Posterior vena cava (tissue), 2 donors: ENCODE measurements around the gene CACNA1C. TPM values are rescaled to one million over a fixed set of nuclear protein-coding genes. Genes with fewer than 3 reads are reported as not detected.

Source experiments
- DNase-seq: peaks from one replicate; pipeline ENCODE4 v3.0.0-alpha.2; 2020; ENCODE audit warnings: low spot score
- intact Hi-C, 2 donors: fragments of 100-400 bp; cut with DNase I; formaldehyde crosslinking; loops; one replicate each; pipeline versions ENCODE4 v1.14.1 to v1.14.2; 2022 to 2023
- total RNA-seq, 2 donors: library from RNA; stranded (reverse); fragmentation: NEBNext Ultra II Directional; extraction: Animal tissue kit (Norgen Biotek cat#: 25700); gene quantifications; one replicate each; pipeline ENCODE4 v1.2.1, GENCODE V29; 2021
- donor health status: DM: yes; HTN: yes; CAD: no.
- donor health status: DM: yes; HTN: yes; CAD: no.

The CACNA1C gene
- total RNA-seq, 2 donors from 2014 or later, result 71.3 to 71.8 TPM

GRCh38 chr12:2374092-2374906 lies 321.5 kb downstream of the CACNA1C start:
- no peak for DNase-seq
- intact Hi-C loops, result no loop called here

GRCh38 chr12:2375871-2376270 lies 323.1 kb downstream of the CACNA1C start:
- no peak for DNase-seq
- intact Hi-C loops, result no loop called here

DNA sequence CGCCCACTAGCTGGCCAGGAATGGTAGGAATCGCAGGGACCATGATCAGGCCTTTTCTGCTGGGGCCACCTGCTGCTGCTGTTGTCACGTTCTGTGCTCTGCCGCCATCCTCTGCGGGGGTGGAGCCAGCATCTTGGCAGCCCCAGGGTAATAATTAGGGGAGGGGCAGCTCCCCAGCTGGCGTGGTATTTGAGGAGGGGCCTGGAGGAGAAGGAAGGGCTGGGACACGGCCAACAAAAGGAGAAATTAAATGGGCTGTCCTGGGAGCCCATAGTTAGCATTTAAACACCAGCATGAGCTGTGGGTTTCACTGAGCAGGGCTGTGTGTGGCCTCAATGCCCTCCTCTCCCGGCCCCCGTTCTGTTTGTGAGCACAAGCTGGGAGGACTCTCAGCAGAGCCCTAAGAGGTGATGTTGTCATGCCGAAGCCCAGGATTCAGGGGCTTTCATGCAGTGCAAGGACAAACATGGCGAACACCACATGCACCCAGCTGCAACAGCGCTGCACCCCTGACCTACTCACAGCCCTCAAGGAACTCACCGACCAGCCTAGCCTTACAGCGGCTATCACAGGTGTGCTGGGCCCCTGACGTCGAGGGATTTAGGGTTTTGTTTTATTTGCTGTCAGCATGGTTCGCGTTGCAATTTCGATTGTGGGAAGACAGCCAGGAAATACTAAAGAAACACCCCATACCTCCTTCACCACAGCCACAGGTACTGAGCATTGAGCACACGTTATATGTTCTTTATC lies 324.3 kb downstream of the CACNA1C start:
- intact Hi-C loops, result no loop called here
- DNase-seq, result no peak

GRCh38 chr12:2378835-2379330 lies 326.1 kb downstream of the CACNA1C start:
- no peak for DNase-seq
- intact Hi-C loops, result no loop called here

- intact Hi-C loops, result no loop called here
- DNase-seq, result no peak
Observed at GRCh38 chr12:2380946-2381345, 328.2 kb downstream of the CACNA1C start.

DNA sequence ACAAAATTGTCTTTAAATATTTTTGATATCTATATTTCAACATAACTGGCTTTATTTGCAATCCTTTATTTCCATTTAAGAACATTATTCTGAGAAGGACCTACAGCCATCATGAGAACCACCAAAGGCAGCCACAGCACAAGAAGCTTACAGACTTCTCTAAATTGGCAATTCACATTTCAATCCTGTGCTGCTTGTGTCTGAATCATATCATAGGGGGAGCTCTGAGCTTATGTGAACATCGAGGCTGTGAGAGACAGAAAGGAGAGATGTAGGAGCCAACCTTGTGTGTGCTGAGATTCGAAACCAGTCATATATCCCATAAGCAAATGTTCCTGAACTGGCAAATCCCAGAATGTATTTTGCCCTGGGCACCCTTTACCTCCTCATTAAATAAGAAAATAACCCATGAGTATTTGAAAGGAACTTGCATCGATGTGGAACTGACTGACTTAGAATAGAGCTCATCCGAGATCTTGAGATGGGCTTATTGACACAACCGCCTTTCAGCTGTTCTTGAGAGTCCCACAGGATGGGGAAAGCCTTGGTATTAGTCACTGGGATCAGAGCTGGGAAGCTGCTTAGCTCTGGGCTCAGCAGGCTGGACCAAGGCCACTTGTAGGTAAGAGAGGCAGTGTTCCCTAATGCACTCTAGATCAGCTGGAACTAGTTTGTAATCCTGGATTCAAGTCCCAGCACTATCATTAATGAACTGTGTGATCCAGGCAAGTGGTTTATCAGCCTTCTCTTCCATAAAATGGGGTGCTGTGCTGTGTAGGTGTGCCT lies 329.8 kb downstream of the CACNA1C start:
- DNase-seq, result no peak
- intact Hi-C loops, result no loop called here

- intact Hi-C loops, result no loop called here
- DNase-seq, result no peak
Observed at GRCh38 chr12:2383325-2384028, 330.7 kb downstream of the CACNA1C start.

DNA sequence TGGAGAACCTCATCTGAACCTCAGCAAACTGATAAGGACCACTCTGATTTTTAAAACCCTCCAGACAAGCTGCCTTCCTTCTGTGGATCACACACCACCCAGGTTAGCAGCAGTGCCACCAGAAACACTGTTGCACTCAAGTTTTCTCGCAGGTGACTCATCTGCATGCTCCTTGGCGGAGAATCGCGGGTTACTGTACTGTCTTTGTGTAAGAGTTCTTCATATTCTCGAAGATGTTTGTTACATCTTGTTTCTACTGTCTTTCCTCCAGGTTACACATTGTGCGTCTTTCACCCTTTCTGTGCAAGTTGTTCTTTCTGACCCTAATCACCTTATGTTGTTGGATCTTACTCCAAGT lies 331.2 kb downstream of the CACNA1C start:
- intact Hi-C loops, result no loop called here
- DNase-seq, result no peak

DNA sequence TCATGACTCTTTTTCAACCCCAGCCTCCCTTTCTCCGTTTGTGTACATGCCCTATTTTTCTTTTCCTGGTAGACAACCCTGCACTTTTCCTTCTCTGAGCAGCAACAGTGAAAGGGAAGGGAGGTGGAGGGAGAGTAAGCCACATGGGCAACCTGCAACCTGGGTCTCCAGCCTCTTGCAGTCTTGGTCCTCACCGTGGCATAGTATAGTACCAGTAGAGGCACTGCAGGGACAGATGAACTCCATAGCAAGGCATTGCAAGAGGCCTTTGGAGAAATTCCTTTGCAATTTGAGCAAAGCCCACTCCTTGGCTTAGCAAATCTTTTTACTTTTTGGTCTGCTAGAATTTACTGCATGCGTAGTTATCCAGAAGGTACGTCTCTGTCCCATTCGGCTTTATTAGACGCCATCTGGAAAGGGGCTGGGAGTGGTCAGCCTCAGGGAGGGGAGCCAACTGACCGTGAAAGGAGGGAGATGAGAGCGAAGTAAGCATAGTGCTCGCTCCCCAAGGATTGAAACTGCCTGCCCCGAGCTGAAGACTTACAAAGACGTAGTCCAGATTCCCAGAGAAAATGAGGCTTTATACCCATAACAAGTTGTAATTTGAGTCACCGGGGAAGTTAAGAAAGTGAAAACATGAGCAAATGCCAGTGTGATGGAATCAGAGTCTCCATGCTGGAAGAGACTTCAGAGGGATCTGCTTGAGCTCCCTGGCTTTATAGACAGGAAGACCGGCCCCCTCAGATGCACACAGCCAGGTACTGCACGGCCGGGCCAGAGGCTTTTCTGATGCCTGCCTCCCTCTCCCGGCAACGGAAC lies 332.0 kb downstream of the CACNA1C start:
- intact Hi-C loops, result loop anchor here (5.0 kb wide), 2 partner anchors 32 to 402 kb away; no protein-coding TSS in a partner anchor
- no peak for DNase-seq

DNA sequence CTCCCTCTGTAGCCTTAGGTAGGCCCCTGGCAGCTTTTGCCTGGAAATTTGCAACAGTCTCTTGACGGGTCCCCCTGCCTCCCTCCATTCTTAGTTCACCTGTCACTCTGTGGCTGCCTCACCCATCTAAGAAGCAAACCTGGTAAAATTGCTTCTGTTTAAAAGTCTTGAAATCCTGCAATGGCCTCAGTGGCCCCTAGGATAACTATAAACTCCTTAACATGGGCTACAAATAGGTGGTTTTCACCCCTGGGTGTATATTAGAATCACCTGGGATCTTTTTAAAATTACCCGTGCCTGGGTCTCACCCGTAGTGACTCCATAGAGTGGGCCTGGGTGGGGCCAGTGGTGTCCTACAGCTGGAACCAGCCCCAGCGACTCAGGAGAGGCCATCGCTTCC lies 332.7 kb downstream of the CACNA1C start:
- intact Hi-C loops, result loop anchor here (5.0 kb wide), 2 partner anchors 33 to 403 kb away; no protein-coding TSS in a partner anchor

DNA sequence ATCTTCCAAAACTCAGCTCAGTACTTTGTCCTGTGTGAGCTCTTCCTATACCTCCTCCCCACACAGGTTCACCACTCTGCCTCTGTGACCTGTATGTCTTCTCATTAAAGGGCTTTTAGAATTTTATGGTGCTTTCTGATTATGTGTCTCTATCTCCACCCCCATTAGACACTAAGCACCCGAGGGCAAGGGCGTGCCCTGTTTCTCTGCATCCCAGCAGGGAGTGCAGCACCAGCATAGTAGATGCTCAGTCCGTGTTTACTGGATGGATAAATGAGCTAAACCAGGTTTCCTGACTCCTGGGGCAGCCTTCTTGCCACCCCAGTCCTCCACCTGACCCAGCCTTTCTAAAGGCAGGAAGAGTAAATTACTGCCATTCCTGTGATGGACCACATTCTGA lies 333.8 kb downstream of the CACNA1C start:
- intact Hi-C loops, result loop anchor here (5.0 kb wide), 2 partner anchors 34 to 404 kb away; no protein-coding TSS in a partner anchor
- DNase-seq, result no peak

More for the DNA sequence above, 332.7 kb downstream of the CACNA1C start:
- no peak for DNase-seq

GRCh38 chr12:2387103-2387834 lies 334.5 kb downstream of the CACNA1C start:
- intact Hi-C loops, result loop anchor here (5.0 kb wide), 2 partner anchors 35 to 405 kb away; no protein-coding TSS in a partner anchor
- peak; percentile 56 for DNase-seq

DNA sequence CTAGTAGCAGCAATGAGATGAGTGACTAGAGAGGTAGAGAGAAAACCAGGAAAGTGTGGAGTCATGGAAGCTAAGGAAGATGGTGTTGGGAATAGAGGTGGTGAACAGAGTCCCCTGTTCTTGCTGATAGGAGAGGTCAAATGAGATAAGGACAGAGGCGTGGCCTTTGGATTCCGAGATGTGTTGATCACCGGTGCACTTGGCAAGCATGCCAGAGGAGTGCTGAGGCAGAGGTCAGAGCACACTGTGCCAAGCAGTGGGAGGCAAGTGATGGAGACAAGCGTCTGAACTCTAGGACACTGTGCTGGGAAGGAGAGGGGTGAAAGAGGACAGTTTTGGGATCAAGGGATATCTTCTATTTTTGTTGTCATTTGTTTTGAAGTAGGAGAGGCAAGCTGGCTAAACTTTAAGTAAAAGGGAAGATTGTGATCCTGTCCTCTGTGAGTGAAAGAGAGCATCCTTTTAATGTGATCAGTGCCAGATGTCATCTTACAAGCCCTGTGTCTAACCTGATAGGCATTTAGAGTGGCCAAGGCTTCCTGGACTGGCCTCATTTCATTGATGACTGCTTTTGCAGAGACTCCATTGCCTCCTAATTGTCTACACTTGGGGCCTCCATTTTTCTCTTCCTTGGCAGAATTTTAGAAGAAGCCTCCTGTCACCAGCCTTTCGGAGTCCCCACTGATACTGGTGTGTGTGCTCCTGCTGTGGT lies 336.4 kb downstream of the CACNA1C start:
- no peak for DNase-seq
- intact Hi-C loops, result loop anchor here (5.0 kb wide), 2 partner anchors 37 to 407 kb away; no protein-coding TSS in a partner anchor

DNA sequence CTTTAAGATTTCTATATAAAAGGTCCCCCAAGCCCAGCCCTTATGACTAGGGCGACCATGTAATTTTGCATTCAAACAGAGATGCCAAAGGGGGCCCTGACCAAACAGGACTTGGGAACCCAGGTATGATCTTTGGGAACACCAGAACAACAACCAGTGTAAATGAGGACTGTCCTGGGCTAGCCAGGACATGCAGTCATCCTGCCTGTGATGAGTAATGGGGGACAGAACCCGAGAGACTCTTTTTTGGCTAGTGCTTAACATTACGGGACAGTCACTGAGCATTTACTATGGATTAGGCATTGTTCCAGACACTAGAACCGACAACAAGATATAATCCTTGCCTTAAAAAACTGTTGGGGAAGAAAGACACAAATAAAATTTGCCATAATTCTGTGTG lies 337.3 kb downstream of the CACNA1C start:
- no peak for DNase-seq
- intact Hi-C loops, result no loop called here

DNA sequence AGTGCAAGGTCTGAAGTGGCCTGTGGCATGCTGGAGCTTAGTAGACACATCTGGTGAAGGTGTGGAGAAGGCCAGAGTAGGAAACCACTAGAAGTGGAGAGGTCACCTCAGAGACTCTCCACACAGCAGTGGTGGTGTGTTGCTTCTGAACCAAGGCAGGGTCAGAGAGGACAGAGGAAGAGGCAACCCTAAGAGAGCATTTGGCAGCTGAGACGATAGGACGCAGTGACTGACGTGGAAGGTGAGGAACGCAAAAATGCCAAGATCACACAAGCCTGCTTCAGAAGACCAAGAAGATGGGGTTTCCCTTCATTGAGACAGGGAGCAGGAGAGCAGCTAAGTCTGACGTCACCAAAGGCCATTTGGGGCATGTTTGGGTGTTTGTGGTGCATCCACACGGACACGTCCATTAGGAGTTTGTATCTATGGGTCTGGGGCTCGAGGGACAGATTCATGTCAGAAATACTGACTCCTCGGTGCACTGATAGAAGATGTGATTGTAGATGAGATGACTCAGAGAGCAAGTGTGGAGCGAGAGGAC lies 338.1 kb downstream of the CACNA1C start:
- intact Hi-C loops, result no loop called here

DNA sequence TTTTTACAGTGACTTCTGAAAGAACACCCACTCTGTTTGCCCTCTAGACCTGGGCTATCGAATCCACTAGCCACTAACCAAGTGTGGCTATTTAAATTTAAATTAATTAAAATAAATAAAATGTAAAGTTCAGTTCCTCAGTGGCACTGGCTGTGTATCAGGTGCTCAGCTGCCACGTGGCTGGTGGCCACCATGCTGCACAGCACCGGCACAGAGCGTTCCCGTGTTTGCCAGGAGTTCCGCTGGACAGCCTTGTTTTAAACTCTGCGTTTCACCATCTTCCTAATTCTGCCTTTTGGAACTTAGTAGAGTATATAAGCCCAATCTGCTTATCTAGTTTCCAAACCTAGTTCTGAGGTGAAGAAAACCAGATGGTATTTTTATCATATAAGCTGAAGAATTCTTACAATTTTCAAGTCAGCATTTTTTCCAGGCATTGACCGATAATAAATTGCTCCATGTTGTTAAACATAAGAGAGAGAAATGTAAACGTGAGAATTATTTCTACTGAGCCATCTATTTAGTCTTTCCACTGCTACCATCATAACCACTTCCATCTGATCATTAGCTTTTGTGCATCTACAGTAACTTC lies 339.0 kb downstream of the CACNA1C start:
- no peak for DNase-seq
- intact Hi-C loops, result no loop called here

More for the DNA sequence above, 338.1 kb downstream of the CACNA1C start:
- no peak for DNase-seq
